ENCODE results near the gene ST6GALNAC6.

- no peak for TF ChIP-seq CTCF (IDR thresholded peaks at IDR 0.05)
- TF ChIP-seq USF2 (IDR thresholded peaks at IDR 0.05) = no peak
- TF ChIP-seq MAFK (IDR thresholded peaks at IDR 0.05; ENCODE audit: partially characterized antibody) = no peak
- TF ChIP-seq REST (IDR thresholded peaks at IDR 0.05) = no peak
- TF ChIP-seq MYC (IDR thresholded peaks at IDR 0.05; ENCODE audit: borderline replicate concordance, low read length) = no peak
- no peak for TF ChIP-seq HEYL (CRISPR knock-in tag; IDR thresholded peaks at IDR 0.05)
- no peak for TF ChIP-seq RFX5 (IDR thresholded peaks at IDR 0.05)
- TF ChIP-seq KDM1A (IDR thresholded peaks at IDR 0.05; ENCODE audit: low read depth) = no peak
- no peak for TF ChIP-seq POLR2A (IDR thresholded peaks at IDR 0.05; ENCODE audit: low read length)
- TF ChIP-seq CEBPB (IDR thresholded peaks at IDR 0.05) = no peak
- no peak for TF ChIP-seq POLR2AphosphoS2 (conservative IDR thresholded peaks at IDR 0.05; ENCODE audit: low read length)
- no peak for TF ChIP-seq MAZ (IDR thresholded peaks at IDR 0.05; ENCODE audit: borderline replicate concordance, low read depth, low read length)
- TF ChIP-seq RAD21 (conservative IDR thresholded peaks at IDR 0.05 in 1 of 2, IDR thresholded peaks at IDR 0.05 in 1 of 2) = no peak
Observed at GRCh38 chr9:127856094-127856728, 43.2 kb downstream of the ST6GALNAC6 start.
